WTC11 (cell line): ENCODE measurements around the gene KLHL30.

ENCODE experiments used
- FOXP1 ChIP-seq: sonication (generic); formaldehyde crosslinking; IDR thresholded peaks from 2 replicates; pipeline ENCODE4 v1.8.0; 2022; ENCODE audit warnings: missing genetic modification reagents, mild to moderate bottlenecking, moderate library complexity, borderline replicate concordance
- TF ChIP-seq, protein P1 (sequence below): fragments of 200-600 bp; IDR thresholded peaks from 2 replicates; pipeline ENCODE4 v1.8.0; 2022; ENCODE audit warnings: antibody characterized with exemption
- TF ChIP-seq, protein P2 (sequence below): sonication (generic); formaldehyde crosslinking; IDR thresholded peaks from 2 replicates; pipeline ENCODE4 v1.8.1; 2022; ENCODE audit warnings: low read depth, missing genetic modification reagents, borderline replicate concordance

GRCh38 chr2:238123218-238123971 is 15.1 kb upstream of the KLHL30 start:
- TF ChIP-seq FOXP1 (CRISPR knock-in tag), result no peak
- TF ChIP-seq, protein P1, sequence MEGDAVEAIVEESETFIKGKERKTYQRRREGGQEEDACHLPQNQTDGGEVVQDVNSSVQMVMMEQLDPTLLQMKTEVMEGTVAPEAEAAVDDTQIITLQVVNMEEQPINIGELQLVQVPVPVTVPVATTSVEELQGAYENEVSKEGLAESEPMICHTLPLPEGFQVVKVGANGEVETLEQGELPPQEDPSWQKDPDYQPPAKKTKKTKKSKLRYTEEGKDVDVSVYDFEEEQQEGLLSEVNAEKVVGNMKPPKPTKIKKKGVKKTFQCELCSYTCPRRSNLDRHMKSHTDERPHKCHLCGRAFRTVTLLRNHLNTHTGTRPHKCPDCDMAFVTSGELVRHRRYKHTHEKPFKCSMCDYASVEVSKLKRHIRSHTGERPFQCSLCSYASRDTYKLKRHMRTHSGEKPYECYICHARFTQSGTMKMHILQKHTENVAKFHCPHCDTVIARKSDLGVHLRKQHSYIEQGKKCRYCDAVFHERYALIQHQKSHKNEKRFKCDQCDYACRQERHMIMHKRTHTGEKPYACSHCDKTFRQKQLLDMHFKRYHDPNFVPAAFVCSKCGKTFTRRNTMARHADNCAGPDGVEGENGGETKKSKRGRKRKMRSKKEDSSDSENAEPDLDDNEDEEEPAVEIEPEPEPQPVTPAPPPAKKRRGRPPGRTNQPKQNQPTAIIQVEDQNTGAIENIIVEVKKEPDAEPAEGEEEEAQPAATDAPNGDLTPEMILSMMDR, result no peak
- TF ChIP-seq, protein P2, sequence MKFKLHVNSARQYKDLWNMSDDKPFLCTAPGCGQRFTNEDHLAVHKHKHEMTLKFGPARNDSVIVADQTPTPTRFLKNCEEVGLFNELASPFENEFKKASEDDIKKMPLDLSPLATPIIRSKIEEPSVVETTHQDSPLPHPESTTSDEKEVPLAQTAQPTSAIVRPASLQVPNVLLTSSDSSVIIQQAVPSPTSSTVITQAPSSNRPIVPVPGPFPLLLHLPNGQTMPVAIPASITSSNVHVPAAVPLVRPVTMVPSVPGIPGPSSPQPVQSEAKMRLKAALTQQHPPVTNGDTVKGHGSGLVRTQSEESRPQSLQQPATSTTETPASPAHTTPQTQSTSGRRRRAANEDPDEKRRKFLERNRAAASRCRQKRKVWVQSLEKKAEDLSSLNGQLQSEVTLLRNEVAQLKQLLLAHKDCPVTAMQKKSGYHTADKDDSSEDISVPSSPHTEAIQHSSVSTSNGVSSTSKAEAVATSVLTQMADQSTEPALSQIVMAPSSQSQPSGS (CRISPR knock-in tag), result no peak
